Measurements from ENCODE around the gene HOXA5.

The HOXA5 gene

DNA sequence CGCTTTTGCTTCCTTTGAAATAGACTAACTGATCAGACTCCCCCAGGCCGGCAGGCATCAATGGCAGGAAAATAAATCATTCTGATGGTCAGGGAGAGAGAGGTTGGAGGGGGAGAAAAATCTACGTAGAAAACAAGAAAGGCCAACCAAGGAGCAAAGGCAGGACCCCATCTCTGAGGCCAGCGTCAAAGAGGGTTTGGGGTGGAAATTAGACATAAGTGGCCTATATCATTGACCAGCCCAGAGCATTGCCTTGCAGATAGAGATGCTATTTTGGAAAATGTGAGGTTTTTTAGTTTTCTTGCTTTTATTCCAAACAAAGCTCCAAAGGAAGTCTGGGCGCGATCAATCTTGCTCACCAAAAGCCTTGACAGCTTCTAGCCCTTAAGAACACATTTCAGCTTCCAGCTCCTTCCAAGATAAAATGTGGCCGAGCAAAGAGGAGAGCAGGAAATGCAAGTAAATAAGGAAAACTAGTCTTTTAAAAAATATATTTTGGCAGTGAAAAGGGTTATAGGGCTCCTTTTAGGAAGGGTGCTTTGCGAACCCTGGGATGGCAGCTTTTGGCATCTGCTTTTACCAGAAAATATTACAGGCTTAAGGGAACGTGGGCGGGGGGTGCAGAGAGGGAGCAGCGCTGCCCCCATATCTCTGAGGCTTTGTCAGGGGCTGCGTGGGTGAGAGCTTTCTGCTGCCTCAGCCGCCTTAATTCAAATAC lies 39.0 kb downstream of the HOXA5 start:
- DNase-seq: no peak

DNA sequence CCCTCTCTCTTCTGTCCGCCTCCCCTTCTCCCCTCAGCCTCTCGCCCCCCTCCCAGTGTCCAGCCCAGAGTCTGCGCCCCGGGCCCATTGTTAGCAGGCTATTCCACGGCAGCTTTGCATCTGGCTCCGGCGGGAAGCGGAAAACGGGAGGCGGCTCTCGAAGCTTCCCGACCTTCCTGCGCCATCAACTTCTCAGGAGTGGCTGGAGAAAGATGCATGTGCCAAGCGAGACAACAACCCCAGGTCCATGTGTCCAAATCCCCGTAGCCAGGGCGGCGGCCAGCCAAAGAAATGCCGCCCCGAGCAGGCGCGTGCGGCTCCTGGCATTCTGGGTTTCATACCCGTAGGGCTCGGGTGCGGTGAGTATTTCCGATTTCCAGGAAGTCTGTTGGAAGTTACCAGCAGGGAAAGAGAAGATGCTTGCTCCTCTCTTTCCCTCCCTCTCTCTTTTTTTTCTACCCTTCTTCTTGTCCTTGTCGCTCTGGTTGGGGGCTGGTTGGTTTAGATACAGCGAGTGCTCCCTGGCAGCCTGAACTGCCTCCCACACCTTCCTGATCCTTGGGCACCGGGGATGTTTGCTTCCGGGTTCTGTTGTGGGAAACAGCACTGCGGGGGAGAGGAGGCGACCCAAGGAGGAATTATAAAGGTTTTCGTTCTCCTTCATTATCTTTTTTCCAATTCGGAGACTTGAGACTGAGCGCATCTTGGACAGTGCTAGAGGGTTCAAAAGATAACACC lies 39.8 kb downstream of the HOXA5 start:
- peak; percentile 8 for DNase-seq

DNA sequence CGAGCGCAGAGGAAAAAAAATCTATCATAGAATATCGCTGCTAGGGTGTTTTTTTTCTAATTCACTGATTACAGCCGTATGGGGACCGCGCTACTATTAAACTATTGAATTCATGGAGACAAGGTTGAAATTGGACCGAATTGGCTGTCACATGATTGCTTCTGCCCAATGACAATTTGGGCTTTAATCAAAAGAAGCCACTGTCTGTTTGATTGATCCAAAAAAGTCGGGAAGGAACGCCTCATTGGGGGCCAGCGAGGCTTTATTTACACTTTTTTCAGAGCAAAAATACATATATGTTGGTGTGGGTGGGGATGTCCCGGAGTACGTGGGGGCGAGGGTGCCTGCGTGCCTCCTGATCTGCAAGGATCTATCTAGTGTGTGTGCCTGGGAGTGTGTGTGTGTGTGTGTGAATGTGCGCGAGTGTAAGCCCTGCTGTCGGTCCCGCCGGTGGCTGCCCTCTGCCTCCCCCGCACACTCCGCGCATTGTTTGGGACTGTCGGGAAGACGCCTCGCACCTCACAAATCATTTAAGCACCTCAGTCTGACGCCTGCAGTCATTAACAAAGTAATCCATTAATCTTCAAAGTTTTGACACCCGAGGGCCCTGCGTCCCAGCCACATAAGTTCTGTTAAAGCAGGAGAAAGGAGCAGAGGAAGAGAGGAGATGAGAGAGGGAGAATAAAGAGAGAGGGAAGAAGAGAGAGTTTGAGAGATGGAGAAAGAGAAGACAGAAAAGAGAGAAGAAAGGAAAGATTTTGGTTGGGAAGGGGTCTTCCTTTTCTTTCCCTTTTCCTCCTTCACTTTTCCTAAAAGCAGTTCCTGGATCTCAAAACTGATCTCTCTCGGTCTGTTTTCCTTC lies 40.7 kb downstream of the HOXA5 start, which contains the start of gene HOXA2:
Gene HOXA2 (minus strand): TSS at position 103 of the 862 bp plus-strand sequence. CDS start 183 bp downstream, outside the sequence.
- DNase-seq: peak; percentile 74

DNA sequence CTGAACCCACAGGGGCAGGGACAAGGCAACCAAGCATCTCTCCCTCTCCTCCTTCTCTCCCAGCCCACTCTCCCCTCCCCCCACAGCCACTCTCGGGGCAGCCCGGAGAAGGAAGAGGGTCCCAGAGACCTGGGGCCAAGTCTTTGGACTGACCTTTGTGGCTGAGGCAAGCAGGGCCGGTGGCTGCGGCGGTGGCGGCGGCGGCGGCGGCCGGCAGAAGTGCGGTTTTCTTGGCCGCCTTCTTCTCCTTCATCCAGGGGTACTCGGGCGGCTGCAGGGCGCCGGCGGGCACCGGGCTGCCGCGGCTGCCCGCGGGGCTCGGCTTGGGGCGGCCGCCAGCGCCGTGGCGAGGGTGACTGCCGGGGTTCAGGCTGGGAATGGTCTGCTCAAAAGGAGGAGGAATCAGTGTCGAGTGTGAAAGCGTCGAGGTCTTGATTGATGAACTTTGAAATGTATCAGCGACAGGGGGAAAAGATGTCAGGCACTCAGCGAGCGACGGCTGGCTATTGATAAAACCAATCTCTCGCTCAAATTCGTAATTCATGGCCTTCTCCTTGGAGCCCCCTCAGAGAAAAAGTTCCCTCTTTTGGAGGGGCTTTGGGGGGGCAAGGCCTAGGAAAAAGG lies 41.4 kb downstream of the HOXA5 start:
- peak; percentile 21 for DNase-seq

DNA sequence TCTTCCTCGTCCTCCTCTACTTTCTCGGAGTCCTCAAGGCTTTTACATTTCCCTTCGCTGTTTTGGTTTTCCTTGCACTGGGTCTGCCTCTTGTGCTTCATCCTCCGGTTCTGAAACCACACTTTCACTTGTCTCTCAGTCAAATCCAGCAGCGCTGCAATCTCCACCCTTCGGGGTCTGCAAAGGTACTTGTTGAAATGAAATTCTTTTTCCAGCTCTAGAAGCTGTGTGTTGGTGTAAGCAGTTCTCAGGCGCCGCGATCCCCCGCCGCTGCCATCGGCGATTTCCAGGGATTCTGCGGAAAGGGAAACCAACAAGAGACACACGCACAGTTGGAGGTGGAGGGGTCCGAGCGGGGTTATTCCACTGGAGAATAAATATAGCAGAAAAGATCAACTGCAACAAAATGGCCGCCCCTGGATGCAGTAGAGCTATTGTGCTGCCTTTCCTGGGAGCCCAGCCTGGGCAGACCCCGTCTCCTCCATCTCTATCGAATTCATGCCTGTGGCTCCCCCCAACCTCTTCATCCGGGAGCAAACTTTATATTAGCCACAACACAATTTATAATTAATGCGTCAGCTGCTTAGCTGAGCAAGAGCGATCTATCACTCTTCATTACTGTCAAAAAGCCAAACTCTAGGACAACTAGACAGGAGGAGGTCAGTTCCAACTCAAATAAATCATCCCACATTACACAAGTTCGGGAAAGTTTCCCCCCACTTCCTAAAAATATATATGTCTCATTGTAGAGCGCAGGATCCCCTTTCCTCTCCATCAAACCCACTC lies 42.1 kb downstream of the HOXA5 start:
- DNase-seq: peak; percentile 45

DNA sequence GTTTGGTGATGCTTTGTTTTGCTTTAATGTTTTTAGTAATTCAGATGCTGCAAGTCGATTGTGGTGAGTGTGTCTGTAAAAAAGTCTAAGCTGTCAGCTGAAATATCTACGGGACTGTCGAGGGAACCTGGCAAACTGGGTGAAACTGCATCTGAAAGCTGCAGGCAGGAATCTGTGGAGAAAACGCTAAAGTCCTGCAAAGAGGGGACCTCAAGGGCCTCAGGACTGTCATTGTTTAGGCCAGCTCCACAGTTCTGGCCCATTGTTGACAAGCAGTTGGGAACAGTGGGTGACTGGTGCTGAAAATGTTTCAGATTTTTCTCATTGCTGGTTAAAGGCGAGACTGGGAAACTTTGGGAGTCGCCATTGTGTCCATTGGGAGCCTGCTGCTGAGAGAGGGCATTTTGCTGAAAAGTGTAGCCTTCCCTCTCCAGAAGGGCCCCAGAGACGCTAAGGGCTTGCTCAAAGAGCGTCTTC lies 42.7 kb downstream of the HOXA5 start:
- DNase-seq: peak; percentile 13

DNA sequence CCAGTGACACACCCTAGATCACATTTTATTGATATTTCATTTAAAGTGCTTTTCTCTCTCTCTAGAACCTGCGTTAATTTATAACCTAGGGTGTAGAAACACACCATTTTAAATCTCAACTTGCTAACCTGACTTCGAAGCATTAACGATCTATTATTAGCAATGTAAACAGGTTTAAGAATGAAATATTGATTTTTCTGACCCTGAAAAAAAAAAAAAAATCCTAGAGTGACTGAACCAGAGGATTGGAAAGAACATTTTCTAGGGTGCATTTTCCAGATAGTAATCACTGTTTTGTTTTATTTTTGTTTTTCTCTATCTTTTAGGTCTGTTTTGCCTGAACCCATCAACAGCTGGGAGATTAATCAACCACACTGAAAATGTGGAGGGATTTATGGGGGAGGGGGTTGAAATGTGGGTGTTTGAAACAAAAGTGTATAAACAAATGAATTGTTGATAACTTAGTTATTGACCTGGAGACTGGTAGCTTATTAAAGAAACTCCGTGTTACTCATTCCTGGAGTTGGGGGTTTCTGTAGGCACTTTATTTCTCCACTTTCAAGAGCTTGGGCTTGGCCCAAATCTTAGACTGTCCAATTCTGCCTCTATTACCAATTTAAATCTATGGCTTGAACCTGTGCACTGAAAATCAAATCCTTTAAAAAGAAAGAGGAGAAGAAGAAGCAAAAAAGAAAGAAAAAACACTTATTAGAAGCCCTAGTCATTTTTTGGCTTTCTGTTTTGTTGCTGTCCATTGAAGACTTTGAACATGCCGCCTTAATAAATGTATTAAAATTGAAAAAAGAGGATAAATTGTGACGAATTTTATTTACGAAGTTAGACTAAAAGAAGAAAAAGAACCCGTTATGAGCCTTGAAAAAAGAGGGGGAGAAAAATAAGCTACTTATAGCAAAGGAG lies 43.8 kb downstream of the HOXA5 start:
- DNase-seq: no peak

DNA sequence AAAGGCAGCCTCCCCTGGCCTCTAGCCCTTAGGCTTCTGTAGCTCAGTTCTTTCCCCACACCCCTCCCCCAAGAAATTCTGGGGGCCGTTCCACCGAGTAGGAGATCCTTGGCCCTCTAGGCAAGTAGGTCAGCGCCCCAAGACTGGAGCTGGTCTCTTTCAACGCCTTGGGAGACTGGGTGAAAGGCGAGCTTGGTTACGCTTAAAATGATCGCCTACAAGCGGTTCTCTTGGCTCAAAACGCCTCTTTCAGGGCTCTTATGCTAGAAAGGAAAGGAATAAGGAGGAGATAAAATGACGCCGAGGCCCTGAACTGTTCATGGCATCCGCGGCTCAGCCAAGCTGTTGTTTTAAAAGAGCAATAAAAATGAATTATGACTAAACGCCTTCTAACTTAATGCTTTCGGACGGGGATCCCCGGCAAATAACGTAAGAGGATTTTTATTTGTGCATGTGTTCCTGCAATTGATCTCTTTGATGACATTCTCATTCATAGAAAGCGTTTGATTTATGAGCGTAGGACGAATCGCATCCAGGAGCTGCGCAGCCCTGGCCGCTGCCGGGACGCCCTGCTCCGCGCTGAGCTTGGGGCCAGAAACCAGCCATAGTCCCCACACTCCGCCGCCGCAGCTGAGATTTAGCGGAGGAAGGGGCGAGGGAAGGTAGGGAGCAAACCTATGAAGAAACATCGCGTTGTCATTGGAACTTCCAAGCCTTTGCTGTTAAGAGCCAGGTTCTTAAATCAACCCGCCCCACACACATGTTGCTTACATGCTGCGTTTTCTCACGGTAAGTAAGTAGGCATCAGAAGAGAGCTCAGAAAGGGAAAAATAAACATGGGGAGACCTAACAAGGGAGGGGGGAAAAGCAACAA lies 44.7 kb downstream of the HOXA5 start:
- peak; percentile 77 for DNase-seq

DNA sequence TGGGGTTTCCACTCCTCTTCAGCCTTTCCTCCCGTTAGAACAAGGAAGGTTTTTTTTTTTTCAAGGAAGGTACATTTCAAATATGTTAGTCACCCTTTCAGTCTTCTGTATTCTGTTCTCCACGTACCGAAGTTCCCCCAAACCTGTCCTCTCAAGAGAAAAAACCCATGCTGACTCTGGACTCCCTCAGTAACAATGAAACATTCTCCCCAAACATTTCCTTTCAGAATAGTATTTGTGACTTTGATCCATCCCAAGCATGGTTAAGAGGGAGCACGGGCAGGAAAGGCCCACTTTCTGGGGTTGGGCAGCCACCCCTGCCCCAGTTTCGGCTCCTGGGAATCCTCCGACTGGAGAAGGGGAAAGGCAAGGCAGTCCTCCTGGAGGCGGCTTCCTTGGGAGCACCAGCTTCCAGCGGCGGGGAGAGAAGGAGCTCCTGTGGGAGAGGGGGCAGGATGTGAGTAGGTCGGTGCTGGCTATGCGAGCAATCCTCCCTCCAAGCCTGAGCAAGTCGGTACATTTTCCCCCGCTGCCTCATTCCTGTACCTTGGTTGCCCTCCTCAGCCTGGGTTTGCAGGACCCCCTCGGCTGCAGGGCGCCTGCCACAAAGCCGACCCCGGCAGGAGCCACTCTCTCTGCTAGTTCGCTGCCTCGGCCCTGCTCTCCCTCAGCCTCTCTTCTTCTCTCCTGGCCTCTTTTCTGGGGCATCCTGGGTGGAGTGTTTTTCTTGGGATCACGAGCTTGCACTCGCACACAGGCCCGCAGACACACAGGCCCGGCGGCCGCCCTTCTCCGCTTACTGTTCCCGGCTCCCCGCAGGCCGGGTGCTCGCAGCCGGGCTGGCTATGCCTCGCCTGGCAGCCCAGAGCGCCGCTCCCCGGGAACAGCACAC lies 45.5 kb downstream of the HOXA5 start:
- DNase-seq: peak; percentile 60

DNA sequence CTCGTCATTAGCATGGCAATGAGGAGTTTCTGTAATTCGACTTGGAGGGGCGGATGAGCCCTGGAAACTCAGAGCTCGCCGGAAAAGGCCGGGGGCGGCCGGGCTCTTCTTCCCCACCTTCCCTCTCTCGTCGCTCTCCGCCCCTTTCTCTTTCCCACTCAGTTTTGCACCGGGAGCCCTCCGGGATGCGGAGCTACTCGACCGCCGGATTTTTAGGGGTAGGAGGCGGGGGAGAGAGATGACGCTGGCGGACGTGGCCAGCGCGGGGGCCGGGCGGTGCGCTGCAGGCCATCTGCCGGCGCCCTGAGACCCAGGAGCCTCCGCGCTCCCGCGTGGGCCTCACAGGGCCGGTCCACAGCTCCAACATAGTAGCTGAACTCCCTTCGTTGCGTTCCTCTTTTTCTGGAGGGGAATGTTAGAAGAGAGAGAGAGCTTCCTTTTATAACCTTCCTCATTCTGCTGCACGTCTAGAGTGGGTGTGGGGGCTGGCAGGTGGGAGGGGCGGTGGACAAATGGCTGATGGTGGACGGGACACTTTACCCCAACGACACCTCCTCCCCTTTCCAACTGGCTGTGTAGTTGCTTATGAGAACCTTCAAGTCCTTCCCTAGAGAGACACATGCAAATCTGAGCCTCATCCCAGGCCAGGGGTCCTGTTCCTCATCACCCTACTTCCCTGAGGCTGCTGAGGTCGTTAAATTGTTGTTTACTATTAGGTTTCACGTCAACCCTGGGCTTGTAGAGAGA lies 46.5 kb downstream of the HOXA5 start:
- DNase-seq: peak; percentile 61

DNA sequence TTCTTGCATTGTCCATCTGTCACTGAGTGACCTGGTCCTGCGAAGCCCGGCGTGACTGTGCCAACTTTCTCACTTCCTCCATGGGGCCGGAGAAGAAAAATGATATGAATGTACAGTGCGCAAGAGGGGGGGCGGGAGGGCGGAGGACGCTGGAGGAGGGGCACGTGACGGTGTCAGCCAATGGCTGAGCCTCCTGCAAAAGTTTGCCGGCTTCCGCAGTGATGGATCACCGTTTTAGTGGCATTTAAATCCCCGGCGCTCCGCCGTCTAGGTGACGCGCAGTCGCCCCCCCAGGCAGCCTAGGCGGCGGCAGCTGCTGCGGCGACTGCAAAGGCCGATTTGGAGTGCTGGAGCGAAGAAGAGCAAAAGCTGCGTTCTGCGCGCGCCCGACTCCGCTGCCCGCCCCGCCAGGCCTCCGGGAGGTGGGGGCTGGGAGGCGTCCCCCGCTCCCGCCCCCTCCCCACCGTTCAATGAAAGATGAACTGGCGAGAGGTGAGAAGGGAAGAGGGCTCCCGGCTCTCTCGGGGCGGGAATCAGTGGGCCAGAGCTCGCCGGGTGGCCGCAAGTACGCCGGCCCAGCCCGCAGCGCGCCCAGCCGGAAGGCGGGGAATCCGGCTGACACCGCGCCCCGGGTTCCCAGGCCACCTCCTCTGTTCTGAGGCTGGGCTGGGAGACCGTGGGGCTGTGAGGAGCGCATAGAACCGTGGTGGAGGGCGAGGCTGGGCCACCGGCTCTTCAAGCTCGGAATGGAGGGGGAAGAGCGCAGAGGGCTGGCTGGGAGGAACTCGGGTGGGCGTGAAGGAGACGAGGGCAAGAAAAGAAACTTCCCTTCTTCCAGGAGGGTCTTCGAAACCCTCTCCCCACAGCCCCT lies 47.3 kb downstream of the HOXA5 start, which contains the start of gene HOXA1:
Gene HOXA1 (minus strand): TSS at position 104 of the 871 bp plus-strand sequence. CDS start 88 bp downstream, at position 16.
- DNase-seq: peak; percentile 97

DNA sequence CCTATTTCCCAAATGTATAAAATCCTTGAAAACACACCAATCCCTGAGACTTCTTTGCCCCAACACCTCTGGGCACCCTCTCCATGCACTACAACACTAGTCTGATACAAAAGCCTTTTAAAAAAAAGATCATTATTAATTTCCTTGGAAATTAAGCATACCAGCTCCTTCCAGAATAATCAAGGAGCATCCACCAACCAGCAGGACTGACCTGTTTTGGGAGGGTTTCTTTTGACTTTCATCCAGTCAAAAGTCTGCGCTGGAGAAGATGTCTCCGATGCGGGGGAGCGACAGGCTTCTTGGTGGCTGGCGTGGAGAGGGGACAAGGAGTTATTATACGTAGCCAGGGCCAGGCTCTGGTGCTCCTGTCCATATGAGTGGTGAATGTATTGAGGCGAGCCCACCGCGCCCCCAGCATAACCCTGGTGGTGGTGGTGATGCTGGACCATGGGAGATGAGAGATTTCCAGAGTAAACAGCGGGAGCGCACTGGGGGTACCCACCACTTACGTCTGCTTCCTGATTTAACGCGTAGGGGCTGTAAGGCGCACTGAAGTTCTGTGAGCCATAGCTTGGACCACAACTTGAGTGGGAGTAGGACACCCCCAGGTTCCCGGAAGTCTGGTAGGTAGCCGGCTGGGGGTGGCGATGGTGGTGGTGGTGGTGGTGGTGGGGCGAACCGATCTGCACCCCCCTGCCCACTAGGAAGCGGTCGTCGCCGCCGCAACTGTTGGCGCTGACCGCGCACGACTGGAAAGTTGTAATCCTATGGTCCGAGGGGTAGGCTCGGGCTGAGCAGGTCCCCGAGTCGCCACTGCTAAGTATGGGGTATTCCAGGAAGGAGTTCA lies 48.2 kb downstream of the HOXA5 start:
- no peak for DNase-seq

DNA sequence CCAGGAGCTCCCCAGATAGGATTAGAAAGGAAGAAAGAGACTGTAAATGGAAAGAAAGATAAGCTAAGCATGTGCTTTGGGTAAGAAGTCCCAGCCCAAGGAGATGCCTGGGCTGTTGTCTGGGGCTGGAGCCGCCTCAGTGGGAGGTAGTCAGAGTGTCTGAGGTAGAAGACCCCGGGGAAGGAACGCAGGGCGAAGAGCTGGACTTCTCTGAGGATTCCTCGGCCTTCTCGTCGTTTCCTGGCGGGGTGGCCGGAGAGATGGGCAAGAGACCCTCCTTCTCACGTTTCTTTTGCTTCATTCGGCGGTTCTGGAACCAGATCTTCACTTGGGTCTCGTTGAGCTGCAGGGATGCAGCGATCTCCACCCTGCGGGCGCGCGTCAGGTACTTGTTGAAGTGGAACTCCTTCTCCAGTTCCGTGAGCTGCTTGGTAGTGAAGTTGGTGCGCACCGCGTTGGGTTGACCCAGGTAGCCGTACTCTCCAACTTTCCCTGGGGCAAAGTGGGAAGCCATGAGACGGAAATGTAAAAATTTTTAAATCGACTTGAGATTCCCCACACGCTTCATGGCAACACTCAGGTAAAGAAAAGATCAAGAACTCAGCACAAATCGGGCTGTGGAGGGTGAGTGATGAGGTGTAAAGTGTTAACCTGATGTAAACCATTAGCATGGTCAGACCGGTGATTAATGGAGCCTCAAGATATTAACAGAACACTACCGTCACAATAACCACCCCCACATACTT lies 49.0 kb downstream of the HOXA5 start:
- no peak for DNase-seq

DNA sequence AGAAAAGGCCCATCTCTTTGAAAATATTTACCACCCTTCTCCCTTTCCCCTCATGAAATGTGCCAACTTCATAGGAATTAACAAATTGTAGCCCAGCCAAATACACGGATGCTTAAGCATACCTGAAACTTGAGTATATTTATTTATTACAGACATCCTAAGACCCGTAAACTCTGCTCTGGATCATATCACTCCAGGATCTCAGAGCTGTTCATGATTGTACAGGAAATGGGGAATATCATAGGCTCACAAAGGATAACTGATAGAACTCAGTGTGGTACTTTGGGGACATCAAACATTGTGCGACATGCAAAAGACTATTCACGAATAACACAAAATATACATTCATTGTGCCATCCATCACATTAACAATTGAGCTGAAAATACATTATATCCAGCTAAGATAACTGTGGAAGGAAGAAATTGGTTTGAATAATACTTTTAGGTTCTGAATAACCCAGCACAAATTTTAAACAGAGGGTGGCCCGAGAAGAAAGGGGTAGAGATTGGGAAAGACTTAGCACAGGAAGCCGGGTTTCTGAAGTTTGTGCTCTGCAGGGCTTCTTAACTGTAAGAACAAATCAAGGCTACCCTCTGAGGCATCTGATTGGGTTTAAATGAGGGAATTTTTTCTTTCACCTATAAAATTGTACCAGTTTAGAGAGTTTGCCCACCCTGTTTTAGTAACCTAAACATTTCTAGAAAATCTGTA lies 50.1 kb downstream of the HOXA5 start:
- DNase-seq: no peak

DNA sequence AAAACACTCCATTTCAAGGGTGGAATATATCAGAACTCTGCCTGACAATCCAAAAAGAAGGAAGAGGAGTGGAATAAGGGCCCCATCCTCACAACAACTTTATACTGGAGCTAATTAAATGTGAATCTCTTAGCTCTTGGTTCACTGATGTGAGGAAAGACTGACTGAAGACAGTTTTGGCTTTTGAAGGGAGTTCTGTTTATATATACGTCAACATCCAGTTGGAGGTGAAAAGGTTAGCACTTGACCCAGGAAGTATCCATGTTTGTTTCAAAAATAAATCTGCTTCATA lies 50.7 kb downstream of the HOXA5 start:
- DNase-seq: no peak

Measured in HCEC 1CT (cell line).